ENCODE data around the gene MYO15A.

MYO15A gene, protein sequence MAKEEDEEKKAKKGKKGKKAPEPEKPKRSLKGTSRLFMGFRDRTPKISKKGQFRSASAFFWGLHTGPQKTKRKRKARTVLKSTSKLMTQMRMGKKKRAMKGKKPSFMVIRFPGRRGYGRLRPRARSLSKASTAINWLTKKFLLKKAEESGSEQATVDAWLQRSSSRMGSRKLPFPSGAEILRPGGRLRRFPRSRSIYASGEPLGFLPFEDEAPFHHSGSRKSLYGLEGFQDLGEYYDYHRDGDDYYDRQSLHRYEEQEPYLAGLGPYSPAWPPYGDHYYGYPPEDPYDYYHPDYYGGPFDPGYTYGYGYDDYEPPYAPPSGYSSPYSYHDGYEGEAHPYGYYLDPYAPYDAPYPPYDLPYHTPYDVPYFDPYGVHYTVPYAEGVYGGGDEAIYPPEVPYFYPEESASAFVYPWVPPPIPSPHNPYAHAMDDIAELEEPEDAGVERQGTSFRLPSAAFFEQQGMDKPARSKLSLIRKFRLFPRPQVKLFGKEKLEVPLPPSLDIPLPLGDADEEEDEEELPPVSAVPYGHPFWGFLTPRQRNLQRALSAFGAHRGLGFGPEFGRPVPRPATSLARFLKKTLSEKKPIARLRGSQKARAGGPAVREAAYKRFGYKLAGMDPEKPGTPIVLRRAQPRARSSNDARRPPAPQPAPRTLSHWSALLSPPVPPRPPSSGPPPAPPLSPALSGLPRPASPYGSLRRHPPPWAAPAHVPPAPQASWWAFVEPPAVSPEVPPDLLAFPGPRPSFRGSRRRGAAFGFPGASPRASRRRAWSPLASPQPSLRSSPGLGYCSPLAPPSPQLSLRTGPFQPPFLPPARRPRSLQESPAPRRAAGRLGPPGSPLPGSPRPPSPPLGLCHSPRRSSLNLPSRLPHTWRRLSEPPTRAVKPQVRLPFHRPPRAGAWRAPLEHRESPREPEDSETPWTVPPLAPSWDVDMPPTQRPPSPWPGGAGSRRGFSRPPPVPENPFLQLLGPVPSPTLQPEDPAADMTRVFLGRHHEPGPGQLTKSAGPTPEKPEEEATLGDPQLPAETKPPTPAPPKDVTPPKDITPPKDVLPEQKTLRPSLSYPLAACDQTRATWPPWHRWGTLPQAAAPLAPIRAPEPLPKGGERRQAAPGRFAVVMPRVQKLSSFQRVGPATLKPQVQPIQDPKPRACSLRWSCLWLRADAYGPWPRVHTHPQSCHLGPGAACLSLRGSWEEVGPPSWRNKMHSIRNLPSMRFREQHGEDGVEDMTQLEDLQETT (N-terminal part only)

DNA sequence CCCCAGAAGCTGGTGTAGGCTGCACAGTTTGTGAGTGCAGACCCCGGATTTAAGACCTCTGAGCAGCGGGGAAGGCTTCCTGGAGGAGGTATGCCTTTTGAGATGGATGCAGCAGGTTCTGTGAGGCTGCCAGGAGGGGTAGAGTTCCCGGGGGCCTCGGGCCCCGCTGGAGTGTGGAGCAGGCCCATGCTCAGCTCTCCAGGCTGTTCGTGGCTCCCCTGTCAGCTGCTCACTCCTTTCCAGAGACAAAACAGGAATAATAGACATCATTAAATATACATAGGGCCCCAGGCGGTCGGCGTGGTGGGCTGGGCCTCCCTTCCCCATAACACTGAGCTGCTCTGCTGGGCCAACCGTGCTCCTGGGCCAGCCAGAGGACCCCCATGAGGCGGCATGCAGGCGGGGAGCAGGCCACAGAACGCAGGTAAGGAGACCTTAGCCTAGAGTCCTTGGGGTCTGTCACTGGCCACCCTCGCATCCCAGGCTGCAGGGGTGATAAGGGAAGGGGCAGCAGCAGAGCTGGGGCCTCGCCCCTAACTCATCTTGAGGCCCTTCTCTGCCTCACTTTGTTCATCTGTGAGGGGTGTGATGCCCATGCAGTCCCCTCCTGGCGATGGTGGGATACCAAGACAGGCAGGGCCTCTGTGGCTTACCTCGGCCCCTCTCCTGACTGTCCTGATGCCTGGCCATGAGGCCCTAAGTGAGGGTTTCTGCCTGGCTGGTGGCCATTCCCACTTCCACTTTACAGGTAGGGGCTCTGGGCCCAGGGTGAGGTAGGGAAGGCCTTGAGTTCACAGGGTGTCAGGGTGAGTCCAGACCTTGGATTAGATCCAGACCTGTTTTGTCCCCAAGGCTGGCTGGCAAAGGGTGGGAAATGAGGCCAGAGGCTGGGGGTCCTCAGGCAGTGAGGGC lies at the start of gene MYO15A:
Gene MYO15A, plus strand, starts transcription at position 356 of the 912 bp plus-strand sequence. CDS start 10,045 bp downstream, outside the sequence.
- DNase-seq: no peak

DNA sequence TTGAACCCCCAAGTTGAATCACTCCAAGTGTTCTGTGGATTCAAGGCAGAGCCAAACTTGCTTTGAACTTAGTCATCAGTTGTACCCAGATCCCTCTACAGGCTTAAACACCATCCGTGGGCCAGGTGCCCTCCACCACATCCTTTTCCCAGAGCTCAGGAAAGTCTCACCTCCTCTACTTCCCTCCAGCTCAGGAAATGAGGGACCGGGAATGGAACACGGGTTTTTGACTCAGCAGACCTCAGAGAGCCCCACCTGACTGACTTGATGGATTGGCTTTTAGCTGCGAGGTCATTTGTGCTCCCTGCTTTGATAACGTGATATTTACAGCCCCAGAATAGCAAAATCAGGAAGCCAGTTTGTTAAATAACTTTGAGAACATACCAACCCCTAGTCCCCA lies 49.3 kb upstream of the MYO15A start:
- DNase-seq: no peak

DNA sequence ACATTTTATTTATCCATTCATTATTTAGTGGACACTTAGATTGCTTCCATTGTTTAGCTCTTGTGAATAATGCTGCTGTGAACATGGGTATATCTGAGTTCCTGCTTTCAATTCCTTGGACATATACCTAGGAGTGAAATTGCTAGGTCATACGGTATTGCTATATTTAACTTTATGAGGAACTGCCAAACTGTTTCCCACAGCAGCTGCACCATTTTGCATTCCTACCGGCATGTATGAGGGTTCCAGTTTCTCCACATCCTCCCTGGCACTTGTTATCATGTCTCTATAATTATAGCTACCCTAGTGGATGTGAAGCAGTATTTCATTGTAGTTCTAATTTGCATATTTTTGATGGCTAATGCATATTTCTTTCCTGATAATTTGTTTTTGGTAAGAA lies 44.5 kb upstream of the MYO15A start:
- no peak for DNase-seq

- no peak for DNase-seq
These were observed 43.0 kb upstream of the MYO15A start for GRCh38 chr17:18065546-18065945.

DNA sequence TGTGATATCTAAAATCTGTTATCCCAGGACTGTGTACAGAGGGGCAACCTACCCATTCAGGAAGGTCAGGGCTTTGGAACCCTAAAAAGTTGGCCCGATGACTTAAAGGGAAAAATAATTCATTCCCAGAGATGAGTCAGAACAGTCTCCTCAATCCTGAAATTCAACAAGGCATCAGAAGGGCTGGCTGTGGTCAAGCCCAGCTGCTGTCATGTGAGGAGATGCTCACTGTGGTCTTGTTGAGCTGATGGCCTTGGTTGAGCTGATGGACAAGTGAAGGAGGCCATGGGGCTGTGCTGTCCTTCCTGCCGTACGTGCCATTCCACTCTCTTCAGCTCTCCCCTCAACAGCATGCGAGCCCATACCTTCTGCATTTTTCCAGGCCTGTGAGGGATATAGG lies 41.7 kb upstream of the MYO15A start:
- no peak for DNase-seq

DNA sequence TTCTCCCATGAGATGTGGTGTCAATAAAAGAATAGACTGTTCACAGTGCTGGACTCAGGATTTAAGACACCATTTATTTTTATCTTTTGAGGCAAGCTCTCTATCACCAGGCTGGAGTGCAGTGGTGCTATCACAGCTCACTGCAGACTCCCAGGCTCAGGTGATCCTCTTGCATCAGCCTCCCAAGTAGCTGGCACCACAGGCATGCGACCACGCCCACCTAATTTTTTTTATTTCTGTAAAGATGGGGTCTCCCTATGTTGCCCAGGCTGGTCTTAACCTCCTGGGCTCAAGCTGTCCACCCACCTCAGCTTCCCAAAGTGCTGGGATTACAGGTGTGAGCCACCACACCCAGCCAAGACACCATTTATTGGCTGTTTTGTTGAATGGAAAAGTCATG lies 39.5 kb upstream of the MYO15A start:
- DNase-seq: no peak

GRCh38 chr17:18070861-18071340 lies 37.7 kb upstream of the MYO15A start:
- DNase-seq: no peak

- no peak for DNase-seq
These were observed 36.8 kb upstream of the MYO15A start for GRCh38 chr17:18071751-18072150.

- DNase-seq: no peak
These were observed 33.8 kb upstream of the MYO15A start for GRCh38 chr17:18074566-18075272.

DNA sequence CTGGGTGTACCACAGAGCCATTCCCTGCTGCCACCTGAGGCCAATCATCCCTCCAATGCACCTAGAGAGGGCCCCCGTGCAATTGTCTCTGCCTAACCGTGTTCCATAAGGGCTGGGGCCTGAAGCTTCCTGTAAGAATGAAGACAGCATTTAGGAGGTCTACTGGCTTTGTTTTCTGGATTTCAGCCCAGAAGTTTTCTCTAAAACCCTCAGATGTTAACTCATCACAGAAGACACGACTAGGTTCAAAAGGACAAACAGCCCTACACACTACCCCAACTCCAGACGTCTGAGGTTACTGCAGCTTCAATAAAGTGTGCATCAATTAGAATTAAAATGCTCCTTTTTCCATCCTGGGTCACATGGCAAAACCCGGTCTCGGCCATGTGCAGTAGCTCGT lies 31.6 kb upstream of the MYO15A start:
- DNase-seq: no peak

DNA sequence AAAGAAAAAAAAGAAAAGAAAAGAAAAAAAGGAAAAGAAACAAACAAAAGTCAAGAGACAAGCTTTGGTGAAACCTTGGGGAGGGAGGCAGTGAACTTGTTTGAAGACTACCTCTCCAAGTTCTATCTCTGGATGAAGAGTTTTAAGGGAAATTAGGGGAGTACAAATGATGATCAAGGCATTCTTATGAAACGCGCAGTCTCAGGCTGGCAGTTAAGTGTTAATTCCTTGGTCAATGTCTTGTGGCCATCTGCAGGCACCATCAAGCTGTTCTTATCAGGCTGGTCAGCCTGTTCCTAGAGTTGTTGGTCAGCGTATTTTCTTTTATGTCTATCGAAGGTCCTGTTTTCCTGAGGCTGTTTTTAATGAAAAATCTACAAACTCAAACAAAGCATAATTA lies 29.0 kb upstream of the MYO15A start:
- DNase-seq: no peak

GRCh38 chr17:18084256-18084655 lies 24.3 kb upstream of the MYO15A start:
- no peak for DNase-seq

DNA sequence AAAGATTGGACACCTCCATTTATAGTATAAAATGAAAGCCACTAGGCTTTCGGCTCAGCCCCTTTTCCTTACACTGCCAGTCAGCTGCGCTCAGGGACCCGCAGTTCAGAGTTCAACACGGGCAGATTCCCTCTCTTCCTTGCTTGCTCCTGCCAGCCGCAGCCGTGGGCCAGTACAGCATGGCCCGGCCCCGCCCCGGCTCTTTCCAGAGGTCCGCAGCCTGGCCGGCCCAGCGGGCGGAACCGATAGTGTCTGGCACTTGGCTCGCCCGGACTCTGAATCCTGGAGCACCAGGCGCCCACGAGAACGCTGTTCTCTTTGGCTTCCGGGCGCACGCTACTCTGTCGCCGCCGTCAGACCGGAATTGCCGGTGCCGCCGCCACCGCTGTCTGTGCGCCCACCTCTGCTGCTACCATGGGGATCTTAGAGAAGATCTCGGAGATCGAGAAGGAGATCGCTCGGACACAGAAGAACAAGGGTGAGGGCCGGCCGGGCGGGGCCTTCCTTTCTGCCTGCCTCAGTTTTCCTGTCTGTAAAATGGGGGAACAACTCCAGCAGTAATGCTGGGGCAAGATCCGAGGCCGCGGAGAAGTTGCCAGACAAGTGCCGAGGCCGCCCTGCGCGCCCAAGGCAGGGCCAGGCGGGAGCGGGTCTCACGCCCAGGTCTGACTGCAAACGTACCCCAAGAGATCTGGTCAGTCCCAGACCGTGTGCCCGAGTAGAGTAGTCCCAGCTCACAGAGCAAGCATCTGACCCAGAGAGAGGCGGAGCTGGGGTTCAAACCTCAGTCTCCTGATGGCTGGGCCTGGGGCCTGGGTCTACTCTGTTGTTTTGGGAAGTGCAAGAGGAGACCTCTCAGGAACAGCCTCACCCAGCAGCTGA lies 20.7 kb upstream of the MYO15A start, which contains the start of gene DRG2:
Gene DRG2, plus strand, starts transcription at position 339 of the 882 bp plus-strand sequence. Its CDS starts 76 bp downstream, at position 415.
- peak; percentile 27 to 92 (median 82) for DNase-seq

- no peak for DNase-seq
These were observed 18.9 kb upstream of the MYO15A start for GRCh38 chr17:18089613-18090012.

GRCh38 chr17:18093616-18094408 lies 14.7 kb upstream of the MYO15A start:
- DNase-seq: peak in 2 of 51 donors; percentile 8 to 13

- no peak for DNase-seq
These were observed 14.1 kb upstream of the MYO15A start for GRCh38 chr17:18094409-18094807.

DNA sequence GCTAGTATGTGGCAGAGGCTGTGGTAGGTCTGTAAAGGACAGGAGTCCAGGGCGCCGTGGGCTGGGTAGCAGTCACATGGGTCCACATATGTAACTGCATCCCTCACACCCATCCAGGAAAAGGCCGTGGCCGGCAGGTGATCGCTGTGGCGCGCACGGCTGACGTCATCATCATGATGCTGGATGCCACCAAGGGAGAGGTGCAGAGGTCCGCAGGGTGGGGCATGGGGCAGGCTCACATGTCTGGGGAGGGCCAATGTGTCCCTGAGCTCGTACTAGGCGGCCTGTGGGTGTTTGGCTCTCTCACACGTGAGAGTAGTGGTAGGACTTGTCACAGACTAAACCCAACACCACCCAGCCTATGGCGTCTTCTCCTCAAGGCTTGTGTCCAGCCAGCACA lies 9.0 kb upstream of the MYO15A start:
- DNase-seq: no peak

DNA sequence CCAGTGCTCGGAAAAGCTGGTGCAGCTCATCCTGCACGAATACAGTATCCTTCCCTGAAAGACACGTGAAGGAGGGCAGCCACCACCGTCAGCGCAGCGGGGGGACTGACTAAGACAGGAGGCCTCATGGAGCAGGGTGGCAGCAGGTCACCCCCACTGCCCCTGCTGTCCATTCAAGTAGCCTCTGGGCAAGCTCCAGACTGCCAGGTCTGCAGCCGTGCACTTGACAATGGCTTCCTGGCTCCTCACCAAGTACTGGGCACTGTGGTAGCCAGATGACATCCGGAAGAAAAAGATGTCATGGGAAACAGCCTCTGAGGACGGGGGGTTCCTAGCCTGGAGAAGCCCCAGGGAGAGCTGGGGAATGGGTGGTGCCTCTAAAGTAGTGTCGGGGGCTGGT lies 7.9 kb upstream of the MYO15A start:
- no peak for DNase-seq
